A549 (cell line): ENCODE measurements around the gene STPG4. TPM values are rescaled to one million over a fixed set of nuclear protein-coding genes. Genes with fewer than 3 reads are reported as not detected.

Experiments used
- ATAC-seq, 2 experiments: fragments of 200-7000 bp in 1 of 2; fragments of >200 bp in 1 of 2; cut with Nextera tagmentation in 1 of 2; cut with Tn5 transposase in 1 of 2; 3 replicates each; pipeline versions ENCODE4 v1.8.0 to v1.9.1; 2018 to 2020; ENCODE audit warnings: mild to moderate bottlenecking in 1 of 2, moderate library complexity in 1 of 2
- CTCF ChIA-PET: fragments of 300-600 bp; sonication (Branson Sonifier 250); formaldehyde crosslinking; extraction: SDS; loops from one replicate; lab custom pipeline; 2021; ENCODE audit warnings: antibody characterized with exemption, inconsistent platforms; lab: Yijun Ruan, JAX
- POLR2A ChIA-PET: fragments of 350-600 bp; formaldehyde crosslinking; extraction: SDS; loops from one replicate; lab custom pipeline; 2021; ENCODE audit warnings: antibody characterized with exemption, inconsistent platforms; lab: Yijun Ruan, JAX
- DNase-seq, 2 experiments: peaks; one replicate each; pipeline versions ENCODE4 v3.0.0 to v3.0.0-alpha.2; 2011 to 2016; ENCODE audit warnings: low read depth in 1 of 2, low spot score in 1 of 2
- FAIRE-seq: peaks from 2 replicates; lab custom pipeline; 2011; peaks lifted over from hg19 to GRCh38; lab: Jason Lieb, UNC
- H3K27ac ChIP-seq, 2 experiments: fragments of >200 bp; sonication (Bioruptor Twin); formaldehyde crosslinking; 3 replicates each; pipeline ENCODE4 v1.5.1; 2016 to 2017
- H3K4me1 ChIP-seq: fragments of >200 bp; sonication (Bioruptor Twin); formaldehyde crosslinking; 3 replicates; pipeline ENCODE4 v1.6.1; 2016
- H3K4me2 ChIP-seq: fragments of >200 bp; sonication (Bioruptor Twin); formaldehyde crosslinking; 3 replicates; pipeline ENCODE4 v1.6.1; 2016
- H3K4me3 ChIP-seq: fragments of >200 bp; sonication (Bioruptor Twin); formaldehyde crosslinking; 3 replicates; pipeline ENCODE4 v1.5.1; 2016
- H3K9me3 ChIP-seq: fragments of >200 bp; sonication (Bioruptor Twin); formaldehyde crosslinking; 3 replicates; pipeline ENCODE4 v1.6.1; 2016
- CBX8 ChIP-seq: fragments of 200-600 bp; sonication (generic); IDR thresholded peaks from 2 replicates; pipeline ENCODE4 v1.6.1; 2016
- CHD4 ChIP-seq: fragments of 200-600 bp; sonication (generic); IDR thresholded peaks from 2 replicates; pipeline ENCODE4 v1.6.1; 2016; ENCODE audit warnings: antibody characterized with exemption, mild to moderate bottlenecking, borderline replicate concordance
- E2F6 ChIP-seq: IDR thresholded peaks from 2 replicates; pipeline ENCODE4 v1.6.1; 2012; ENCODE audit warnings: low read depth, borderline replicate concordance
- EHF ChIP-seq: fragments of 250-450 bp; sonication (Bioruptor Pico); IDR thresholded peaks from 2 replicates; pipeline ENCODE4 v1.5.0; 2020; ENCODE audit warnings: mild to moderate bottlenecking
- EHMT2 ChIP-seq: fragments of 200-600 bp; sonication (generic); IDR thresholded peaks from 2 replicates; pipeline ENCODE4 v1.6.1; 2016; ENCODE audit warnings: antibody characterized with exemption, low read depth, mild to moderate bottlenecking, moderate library complexity
- ESRRA ChIP-seq: fragments of 150-350 bp; IDR thresholded peaks from 2 replicates; pipeline ENCODE4 v1.6.1; 2014; ENCODE audit warnings: mild to moderate bottlenecking, low read length, borderline replicate concordance
- GATA3 ChIP-seq: IDR thresholded peaks from 2 replicates; pipeline ENCODE4 v1.6.1; 2012; ENCODE audit warnings: borderline replicate concordance
- HOXB5 ChIP-seq: fragments of 250-450 bp; sonication (Bioruptor Pico); IDR thresholded peaks from 2 replicates; pipeline ENCODE4 v1.5.0; 2020; ENCODE audit warnings: mild to moderate bottlenecking, moderate library complexity
- JUN ChIP-seq, 2 experiments: fragments of >200 bp; sonication (Bioruptor Twin); formaldehyde crosslinking; IDR thresholded peaks; 2 replicates in 1 of 2; 3 replicates in 1 of 2; pipeline ENCODE4 v1.6.1; 2016 to 2017
- JUNB ChIP-seq: fragments of >200 bp; sonication (Bioruptor Twin); formaldehyde crosslinking; IDR thresholded peaks from 2 replicates; pipeline ENCODE4 v1.6.1; 2016
- KDM5A ChIP-seq: fragments of 200-600 bp; sonication (generic); IDR thresholded peaks from 2 replicates; pipeline ENCODE4 v1.6.1; 2016; ENCODE audit warnings: antibody characterized with exemption, mild to moderate bottlenecking
- MAFK ChIP-seq: fragments of 450-650 bp; IDR thresholded peaks from 2 replicates; pipeline ENCODE4 v1.6.1; 2014; ENCODE audit not compliant: partially characterized antibody
- NFE2L2 ChIP-seq: fragments of 150-350 bp; conservative IDR thresholded peaks from 2 replicates; pipeline ENCODE4 v1.6.1; 2014; ENCODE audit warnings: low read length
- PHF8 ChIP-seq: fragments of 200-600 bp; sonication (generic); IDR thresholded peaks from 2 replicates; pipeline ENCODE4 v1.6.1; 2016; ENCODE audit warnings: low read depth, mild to moderate bottlenecking, antibody characterized with exemption, moderate library complexity, borderline replicate concordance
- POLR2A ChIP-seq: IDR thresholded peaks from 2 replicates; pipeline ENCODE4 v1.6.1; 2012; ENCODE audit warnings: mild to moderate bottlenecking, low read length
- POLR2AphosphoS2 ChIP-seq: conservative IDR thresholded peaks from 2 replicates; pipeline ENCODE4 v1.6.1; 2012; ENCODE audit warnings: low read length, improper control_type of control experiment, inconsistent platforms
- SMC3 ChIP-seq: fragments of >200 bp; sonication (Bioruptor Twin); formaldehyde crosslinking; IDR thresholded peaks from 3 replicates; pipeline ENCODE4 v1.6.1; 2018; ENCODE audit warnings: inconsistent platforms
- TP53 ChIP-seq: fragments of 250-450 bp; sonication (Bioruptor Pico); IDR thresholded peaks from 2 replicates; pipeline ENCODE4 v1.5.0; 2021; ENCODE audit warnings: mild to moderate bottlenecking, moderate library complexity
- USF2 ChIP-seq: fragments of 450-650 bp; IDR thresholded peaks from 2 replicates; pipeline ENCODE4 v1.6.1; 2014; ENCODE audit warnings: antibody characterized with exemption
- ZNF302 ChIP-seq: fragments of 250-450 bp; sonication (Bioruptor Pico); IDR thresholded peaks from 2 replicates; pipeline ENCODE4 v1.9.0; 2021; ENCODE audit warnings: inconsistent platforms, mild to moderate bottlenecking, moderate library complexity
- WGBS: methylation state at CpG from one replicate; pipeline ENCODE4 v1.1.6; 2017; ENCODE audit errors: missing lambda C conversion rate; 5-methylcytosine and 5-hydroxymethylcytosine counted together
- polyA plus RNA-seq, 4 experiments: library from polyadenylated mRNA; depleted of rRNA in 3 of 4; stranded (reverse); fragments of >200 nt; fragmentation: RNase III in 1 of 4; extraction: RNeasy Plus Mini Kit Qiagen cat#74134 plus additional on column Dnase treatment in 1 of 4; gene quantifications; 2 replicates in 3 of 4; 3 replicates in 1 of 4; pipeline ENCODE4 v1.2.3, GENCODE V29; 2011 to 2017
- TF ChIP-seq, protein P1 (sequence below): fragments of >200 bp; sonication (Bioruptor Twin); formaldehyde crosslinking; IDR thresholded peaks from 3 replicates; pipeline ENCODE4 v1.6.1; 2016
- TF ChIP-seq, protein P2 (sequence below): fragments of >200 bp; sonication (Bioruptor Twin); formaldehyde crosslinking; IDR thresholded peaks from 2 replicates; pipeline ENCODE4 v1.6.1; 2016
- TF ChIP-seq, protein P3 (sequence below): fragments of 250-450 bp; sonication (Bioruptor Pico); IDR thresholded peaks from 2 replicates; pipeline ENCODE4 v1.5.0; 2020; ENCODE audit warnings: low read depth, mild to moderate bottlenecking, moderate library complexity

The STPG4 gene
- polyA plus RNA-seq, 2 of the 4 experiments (the other 2 are of a cell fraction): 0.05 to 0.13 TPM

- TF ChIP-seq USF2 (peak; percentile 62; the same call in 1 of the 2 replicates), GATA3 (peak; percentile 96), CBX8 (no peak), EHF (peak; percentile 2), PHF8 (no peak), NFE2L2 (no peak), KDM5A (no peak), ZNF302 (CRISPR knock-in tag) (peak; percentile 6), JUNB (peak; percentile 94), SMC3 (peak; percentile 66), HOXB5 (peak; percentile 7), MAFK (no peak), JUN (IDR thresholded peaks at IDR 0.05) (peak; percentile 97 to 99), E2F6 (peak; percentile 90; the same call in 1 of the 2 replicates), CHD4 (no peak), ESRRA (0 out of 2 replicates have a peak, but pooled peaks have one; percentile 57), POLR2A (no peak), TP53 (CRISPR knock-in tag) (peak; percentile 59)
- TF ChIP-seq, protein P1, sequence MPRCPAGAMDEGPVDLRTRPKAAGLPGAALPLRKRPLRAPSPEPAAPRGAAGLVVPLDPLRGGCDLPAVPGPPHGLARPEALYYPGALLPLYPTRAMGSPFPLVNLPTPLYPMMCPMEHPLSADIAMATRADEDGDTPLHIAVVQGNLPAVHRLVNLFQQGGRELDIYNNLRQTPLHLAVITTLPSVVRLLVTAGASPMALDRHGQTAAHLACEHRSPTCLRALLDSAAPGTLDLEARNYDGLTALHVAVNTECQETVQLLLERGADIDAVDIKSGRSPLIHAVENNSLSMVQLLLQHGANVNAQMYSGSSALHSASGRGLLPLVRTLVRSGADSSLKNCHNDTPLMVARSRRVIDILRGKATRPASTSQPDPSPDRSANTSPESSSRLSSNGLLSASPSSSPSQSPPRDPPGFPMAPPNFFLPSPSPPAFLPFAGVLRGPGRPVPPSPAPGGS: peak; percentile 95
- TF ChIP-seq, protein P2, sequence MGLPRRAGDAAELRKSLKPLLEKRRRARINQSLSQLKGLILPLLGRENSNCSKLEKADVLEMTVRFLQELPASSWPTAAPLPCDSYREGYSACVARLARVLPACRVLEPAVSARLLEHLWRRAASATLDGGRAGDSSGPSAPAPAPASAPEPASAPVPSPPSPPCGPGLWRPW: peak; percentile 50; the same call in 1 of the 2 replicates
- TF ChIP-seq, protein P3, sequence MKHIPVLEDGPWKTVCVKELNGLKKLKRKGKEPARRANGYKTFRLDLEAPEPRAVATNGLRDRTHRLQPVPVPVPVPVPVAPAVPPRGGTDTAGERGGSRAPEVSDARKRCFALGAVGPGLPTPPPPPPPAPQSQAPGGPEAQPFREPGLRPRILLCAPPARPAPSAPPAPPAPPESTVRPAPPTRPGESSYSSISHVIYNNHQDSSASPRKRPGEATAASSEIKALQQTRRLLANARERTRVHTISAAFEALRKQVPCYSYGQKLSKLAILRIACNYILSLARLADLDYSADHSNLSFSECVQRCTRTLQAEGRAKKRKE (CRISPR knock-in tag): peak; percentile 80
Measured at GRCh38 chr2:47076586-47077441, 78.3 kb downstream of the STPG4 start (continued).

DNA sequence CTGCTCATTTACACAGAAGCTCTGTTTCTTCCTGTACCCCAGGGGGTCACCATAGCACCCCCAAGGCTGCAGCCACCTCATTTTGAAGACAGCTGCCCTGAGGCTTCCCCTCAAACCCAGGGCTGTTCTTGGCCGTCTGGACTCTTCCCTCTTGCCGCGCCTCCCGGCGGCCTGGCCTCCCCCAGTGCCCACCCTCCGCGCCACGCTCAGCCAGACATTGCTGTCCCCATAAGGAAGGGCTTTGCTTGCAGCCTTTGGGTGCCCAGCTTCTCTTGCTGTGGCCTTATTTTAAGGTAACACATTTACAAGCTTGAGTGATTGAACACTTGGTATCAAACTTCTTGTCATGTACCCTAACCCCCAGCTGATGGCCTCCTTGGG lies 79.0 kb downstream of the STPG4 start:
- peak overlapping the region; percentile 70 for H3K4me2 ChIP-seq
- TF ChIP-seq EHMT2 (no peak), POLR2AphosphoS2 (0 out of 2 replicates have a peak, but pooled peaks have one; percentile 11)
- peak overlapping the region; percentile 90 to 98 for H3K27ac ChIP-seq
- CTCF ChIA-PET: interaction anchor here (0.7 to 2.8 kb wide), 17 partner anchors 11 to 247 kb away, joined by 3 to 13 read pairs (median 4); no protein-coding TSS in a partner anchor
- no peak overlapping the region for H3K4me3 ChIP-seq
- H3K9me3 ChIP-seq: no peaks in the 10 kb centered on the region
- 88% methylated on average over 8 of the region's 8 CpGs for WGBS
- POLR2A ChIA-PET: interaction anchor here (1.3 to 2.4 kb wide), 2 partner anchors 32 to 97 kb away, joined by 6 to 15 read pairs; no protein-coding TSS in a partner anchor
- peaks cover 76% of the 10 kb centered on the region for H3K4me1 ChIP-seq
- FAIRE-seq: no peak
- DNase-seq: no peak
- no peak; a peak in 1 of 6 replicates for ATAC-seq
